GM19452 (cell line): ENCODE results near the gene MEGF11.

Experiments
- ATAC-seq: cut with Tn5 transposase; IDR thresholded peaks from one replicate; pipeline ENCODE4 v1.9.1; 2021; ENCODE audit not compliant: unreplicated experiment

Gene MEGF11

GRCh38 chr15:66038387-66039116, 215.0 kb downstream of the MEGF11 start:
- ATAC-seq = no peak

DNA sequence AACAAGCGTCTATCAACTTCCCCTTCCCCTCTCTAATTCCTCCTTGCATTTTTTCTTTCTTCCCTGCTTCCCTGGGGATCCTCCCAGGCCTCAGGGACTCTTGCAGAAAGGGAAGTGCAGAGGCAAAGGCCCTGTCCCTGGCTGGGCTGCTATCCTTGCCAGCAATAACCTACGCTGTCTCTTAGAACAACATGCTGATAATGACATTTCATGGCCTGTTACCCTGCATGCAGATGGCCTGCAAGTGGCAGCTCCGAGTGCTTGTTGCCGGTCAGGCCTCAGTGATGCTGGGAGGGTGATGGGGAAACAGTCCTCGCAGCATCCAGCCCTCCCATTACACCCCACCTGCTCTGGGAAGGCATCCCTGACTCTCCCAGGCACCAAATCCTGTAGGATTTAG, 216.7 kb downstream of the MEGF11 start:
- ATAC-seq = no peak

DNA sequence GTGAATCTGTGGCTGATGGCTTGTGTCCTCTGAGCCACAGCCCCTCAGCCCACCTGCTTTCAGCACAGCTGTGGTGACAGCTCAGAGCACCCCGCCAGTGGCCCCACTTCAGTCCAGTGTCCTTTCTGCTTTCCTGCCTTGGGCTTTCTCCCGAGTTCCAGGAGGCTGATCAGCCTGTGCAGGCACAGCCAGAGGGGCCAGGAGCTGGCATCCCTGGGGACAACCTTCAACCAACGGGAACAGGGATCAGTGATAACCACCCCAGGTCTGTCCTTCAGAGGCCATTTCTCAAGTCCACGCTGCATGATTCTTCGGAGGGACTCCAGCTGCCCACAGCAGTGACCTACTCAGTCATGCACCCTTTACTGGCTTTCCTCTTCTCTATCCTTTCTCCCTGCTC, 217.6 kb downstream of the MEGF11 start:
- ATAC-seq = no peak

DNA sequence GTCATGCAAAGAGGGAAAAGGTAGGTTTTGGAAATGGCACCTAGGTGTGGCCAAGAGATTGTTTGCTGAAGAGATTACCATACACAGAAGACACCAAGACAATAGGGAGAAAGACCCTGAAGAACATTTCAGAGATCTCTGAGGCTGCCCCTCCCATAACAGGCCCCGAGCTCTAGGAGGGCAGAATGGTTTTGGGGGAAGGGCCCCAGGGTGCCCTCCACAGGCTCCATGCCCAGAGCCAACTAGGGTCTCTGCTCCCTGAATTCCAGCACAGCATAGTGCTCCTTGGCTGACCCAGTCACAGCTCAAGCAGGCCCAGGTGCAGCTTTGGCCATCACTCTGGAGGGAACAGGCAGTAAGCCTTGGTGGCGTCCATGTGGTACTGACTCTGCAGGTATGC, 220.4 kb downstream of the MEGF11 start:
- ATAC-seq = no peak

- ATAC-seq = no peak
These were observed 221.5 kb downstream of the MEGF11 start for GRCh38 chr15:66032006-66032405.

DNA sequence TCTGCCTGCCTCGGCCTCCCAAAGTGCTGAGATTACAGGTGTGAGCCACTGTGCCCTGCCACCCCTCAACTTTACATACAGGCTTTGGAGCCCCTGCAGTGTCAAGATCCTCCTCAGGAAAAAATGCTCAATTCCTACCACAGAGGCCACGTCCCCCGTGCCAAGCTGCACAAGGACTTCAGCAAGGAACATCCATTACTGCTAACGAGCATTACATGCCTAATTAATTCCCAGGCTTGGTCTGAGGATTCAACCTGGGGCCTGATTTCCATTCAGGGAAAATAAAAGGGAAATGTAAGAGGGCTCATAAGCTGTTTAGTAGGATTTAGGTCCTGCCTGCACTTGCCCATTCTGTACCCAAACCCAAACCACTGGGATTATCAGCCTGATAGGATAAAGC, 222.9 kb downstream of the MEGF11 start:
- no peak for ATAC-seq

- ATAC-seq = no peak
These were observed 223.9 kb downstream of the MEGF11 start for GRCh38 chr15:66029650-66030049.

DNA sequence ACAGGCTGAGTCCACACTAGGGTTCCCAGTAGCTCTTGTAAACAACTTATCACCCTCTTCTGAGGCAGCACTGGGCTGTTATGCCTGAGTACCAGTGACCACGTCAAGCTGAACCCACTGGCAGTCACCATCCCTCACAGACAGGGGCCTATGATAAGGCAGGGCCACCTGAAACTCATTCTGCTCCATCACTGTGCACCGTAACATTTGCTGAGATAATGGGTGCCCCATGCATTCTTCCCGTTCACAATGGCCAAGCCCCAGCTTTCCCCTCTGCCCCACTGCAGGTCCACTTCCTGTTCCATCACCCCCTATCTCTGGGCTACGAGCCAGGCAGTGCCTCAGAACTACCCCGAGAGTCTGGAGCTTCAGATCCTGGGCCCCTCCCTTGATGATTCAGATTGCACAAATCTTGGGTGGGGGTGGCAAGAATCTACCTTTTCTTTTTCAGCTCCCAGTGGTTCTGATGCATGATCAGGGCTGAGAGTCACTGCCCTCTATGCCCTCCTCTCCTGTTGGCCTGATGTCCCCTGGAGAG, 226.2 kb downstream of the MEGF11 start:
- ATAC-seq = no peak

DNA sequence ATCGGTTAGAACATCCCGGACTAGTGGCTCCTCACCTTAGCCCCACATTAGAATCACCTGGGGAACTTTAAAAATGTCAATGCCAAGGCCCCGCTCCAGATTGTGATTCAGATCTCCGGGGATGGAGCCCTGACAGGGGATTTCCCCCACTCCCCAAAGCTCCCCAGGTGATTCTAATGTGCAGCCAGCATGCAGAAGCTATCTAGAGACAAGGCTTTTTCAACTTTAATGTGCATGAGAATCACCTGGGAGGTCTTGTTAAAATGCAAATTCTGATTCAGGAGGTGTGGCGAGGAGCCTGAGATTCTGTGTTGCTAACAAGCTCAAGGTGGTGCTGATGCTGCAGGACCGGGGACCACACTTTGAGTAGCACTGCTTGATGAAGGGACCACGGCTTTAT, 227.6 kb downstream of the MEGF11 start:
- ATAC-seq = no peak

DNA sequence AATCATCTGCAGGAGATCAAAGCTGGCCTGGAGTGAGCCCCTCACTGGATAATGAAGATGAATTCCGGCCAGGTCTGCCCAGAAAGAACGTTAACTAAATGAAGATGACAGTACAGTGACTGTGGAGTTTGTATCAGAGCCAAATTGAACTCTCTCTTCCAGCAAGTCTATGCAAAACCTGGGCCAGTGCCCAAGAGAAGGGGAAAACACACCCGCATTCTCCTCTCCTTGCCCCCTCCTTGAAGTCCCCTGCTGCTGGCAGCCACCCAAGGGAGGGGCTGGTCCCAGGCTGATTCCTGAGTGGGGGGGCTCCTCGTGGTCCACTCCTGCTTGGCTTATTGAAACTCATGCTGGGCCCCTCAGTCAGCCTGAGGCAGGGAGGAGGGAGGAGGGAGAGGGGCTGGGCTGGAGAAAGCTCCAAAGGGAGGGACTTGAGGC, 228.5 kb downstream of the MEGF11 start:
- no peak for ATAC-seq

GRCh38 chr15:66024116-66024515, 229.4 kb downstream of the MEGF11 start:
- ATAC-seq = no peak

DNA sequence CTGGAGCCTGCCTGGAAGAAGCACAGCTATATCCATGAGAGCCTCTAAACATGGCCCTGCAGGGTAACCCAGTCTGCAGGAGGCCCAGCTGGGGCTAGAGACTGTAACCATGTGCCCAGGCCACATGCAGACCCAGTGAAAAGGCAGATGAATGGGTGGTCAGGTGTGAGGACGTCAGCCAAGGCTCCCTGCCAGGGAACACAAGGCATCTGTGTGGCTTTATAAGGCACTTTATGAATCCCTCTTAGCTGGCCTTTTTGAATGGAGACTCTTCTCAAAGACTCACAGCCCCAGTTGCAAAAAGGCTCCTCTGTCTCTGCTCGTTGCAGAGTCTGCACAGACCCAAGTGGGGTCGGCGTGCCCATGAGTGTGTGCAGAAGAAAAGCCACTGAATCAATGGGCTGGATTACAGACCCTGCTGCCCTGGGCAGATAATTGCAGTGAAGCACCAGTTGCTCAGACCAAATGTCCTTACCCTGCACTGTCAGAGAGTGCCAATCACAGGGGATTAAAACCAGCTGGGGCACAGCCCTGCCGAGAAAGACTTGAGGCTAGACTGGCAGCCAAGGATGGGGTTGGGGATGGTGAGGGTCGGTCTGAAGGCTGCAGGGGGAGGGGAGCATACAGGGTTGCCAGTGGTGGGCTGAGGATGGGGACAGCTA, 230.1 kb downstream of the MEGF11 start:
- ATAC-seq = no peak

DNA sequence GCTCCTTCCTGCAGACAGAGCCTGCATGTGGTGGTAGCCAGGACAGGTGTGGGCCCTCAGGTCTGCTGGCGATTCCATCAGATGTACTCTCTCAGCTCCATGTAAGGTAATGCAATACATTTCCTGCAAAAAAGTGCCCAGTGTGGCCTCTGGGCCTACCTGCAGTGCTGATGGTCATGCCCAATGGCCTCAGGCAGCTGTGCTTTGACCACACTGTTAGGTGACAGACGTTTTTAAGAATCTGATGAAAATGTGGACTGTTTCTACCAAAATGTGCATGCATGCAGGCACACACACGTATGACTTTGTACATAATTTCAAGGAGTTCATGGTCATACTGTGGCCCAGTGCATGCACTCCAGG, 231.4 kb downstream of the MEGF11 start:
- ATAC-seq = no peak

- ATAC-seq = no peak
These were observed 231.9 kb downstream of the MEGF11 start for GRCh38 chr15:66021496-66022162.

- ATAC-seq = no peak
These were observed 233.6 kb downstream of the MEGF11 start for GRCh38 chr15:66019826-66020398.

GRCh38 chr15:66019368-66019767, 234.2 kb downstream of the MEGF11 start:
- ATAC-seq = no peak

DNA sequence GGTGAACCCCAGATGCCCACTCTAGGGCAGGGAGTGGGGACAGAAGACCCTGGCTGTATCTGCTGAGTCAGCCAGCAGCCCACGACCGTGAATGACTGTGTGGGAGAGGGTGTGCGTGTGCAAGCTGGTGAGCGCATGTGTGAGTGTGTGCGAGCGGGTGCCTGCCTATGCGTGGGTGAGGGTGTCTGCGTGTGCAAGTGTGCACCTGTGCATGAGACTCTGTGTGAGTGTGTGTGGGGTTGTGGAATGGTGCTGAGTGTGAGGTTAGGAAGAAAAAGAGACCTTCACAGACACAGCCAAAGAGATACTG, 235.1 kb downstream of the MEGF11 start:
- ATAC-seq = no peak

- ATAC-seq = no peak
These were observed 235.6 kb downstream of the MEGF11 start for GRCh38 chr15:66017792-66018487.

DNA sequence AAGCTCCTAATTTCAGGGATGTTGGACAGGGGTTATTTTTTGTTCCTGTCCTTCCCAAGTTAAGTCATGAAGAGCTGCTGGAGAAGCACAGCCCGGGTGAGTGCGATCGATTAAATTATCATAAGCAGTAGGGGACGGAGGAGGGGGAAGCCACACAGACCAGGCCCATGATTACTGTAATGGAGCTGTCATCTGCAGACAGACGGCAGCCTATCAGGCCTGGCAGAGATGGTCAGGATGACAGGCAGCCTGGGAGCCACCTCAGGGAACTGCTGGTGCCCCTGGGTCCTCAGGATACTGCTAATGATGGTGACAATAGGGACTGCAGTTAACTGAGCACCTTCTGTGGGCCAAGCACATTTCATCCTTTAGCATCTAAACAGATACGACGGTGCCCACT, 236.6 kb downstream of the MEGF11 start:
- no peak for ATAC-seq

DNA sequence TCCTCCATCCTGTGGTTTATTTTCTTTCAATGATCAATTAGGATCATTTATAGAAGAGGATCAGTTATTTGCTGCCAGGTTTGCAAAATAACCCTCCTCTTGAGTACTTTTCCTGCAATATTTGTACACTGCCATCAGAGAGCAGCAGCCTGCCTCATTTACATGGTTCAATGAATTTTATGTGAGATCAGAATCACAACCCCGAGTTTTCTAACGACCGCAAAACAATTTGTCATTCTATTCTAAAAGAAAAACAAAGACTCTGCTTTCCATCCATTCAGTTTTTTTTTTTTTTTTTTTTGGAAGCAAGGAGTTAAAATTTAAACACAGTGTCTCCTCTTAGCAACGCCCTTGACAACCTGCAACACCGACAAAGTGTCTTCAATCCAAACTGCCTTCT, 237.4 kb downstream of the MEGF11 start:
- no peak for ATAC-seq

DNA sequence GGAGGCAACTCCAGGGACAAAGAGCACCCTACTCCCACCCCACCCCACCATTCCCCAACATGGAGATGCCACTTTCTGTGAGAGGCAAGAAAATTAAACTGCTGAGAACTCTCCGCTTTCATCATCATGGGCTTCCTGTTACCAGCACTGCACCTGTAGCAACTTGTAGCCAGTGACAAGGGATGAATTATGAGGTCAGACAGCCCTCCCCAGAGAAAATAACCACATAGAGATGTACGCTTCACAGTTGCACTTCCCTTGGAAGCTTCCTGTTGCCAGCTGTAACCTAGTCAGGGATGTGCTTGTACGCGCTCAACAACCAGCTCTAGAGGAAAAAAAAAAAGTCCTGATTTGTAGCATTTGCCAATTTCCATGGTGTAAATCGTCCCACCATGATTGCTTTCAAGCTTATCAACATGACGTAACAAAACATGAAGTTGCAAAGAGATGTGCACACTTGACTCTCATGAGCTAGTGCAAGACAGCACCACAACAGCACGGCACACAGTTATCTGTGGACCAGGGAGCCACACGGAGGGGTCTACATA, 238.8 kb downstream of the MEGF11 start:
- ATAC-seq = no peak
